CD4-positive, CD25-positive, alpha-beta regulatory T cell (primary cell): Measurements from ENCODE around the gene AGBL4. TPM values are rescaled to one million over a fixed set of nuclear protein-coding genes. Genes with fewer than 3 reads are reported as not detected.

Experiments used
- ATAC-seq, 2 donors: fragments of 150-1000 bp; cut with Tn5 transposase; one replicate each; pipeline ENCODE4 v1.10.0; 2021; ENCODE audit warnings: low read depth in 2 of 2, moderate number of reproducible peaks in 2 of 2, moderate library complexity in 1 of 2
- DNase-seq, 3 donors: peaks; one replicate each; pipeline versions ENCODE4 v3.0.0 to v3.0.0-alpha.2; 2012 to 2022; ENCODE audit warnings: mixed read lengths in 1 of 3
- H3K27ac ChIP-seq: one replicate; pipeline ENCODE4 v1.7.0; 2013; ENCODE audit warnings: mild to moderate bottlenecking, low read length; ENCODE audit not compliant: insufficient read depth, poor library complexity, severe bottlenecking
- H3K27me3 ChIP-seq: one replicate; pipeline ENCODE4 v1.7.0; 2013; ENCODE audit warnings: low read length; ENCODE audit not compliant: control insufficient read depth, insufficient read depth
- H3K36me3 ChIP-seq: one replicate; pipeline ENCODE4 v1.7.0; 2013; ENCODE audit warnings: mild to moderate bottlenecking, low read length, moderate library complexity; ENCODE audit not compliant: control insufficient read depth, insufficient read depth
- H3K4me1 ChIP-seq: 2 replicates; pipeline ENCODE4 v1.7.0; 2013; ENCODE audit warnings: mild to moderate bottlenecking, low read length; ENCODE audit not compliant: insufficient read depth, control insufficient read depth, poor library complexity, severe bottlenecking
- H3K4me3 ChIP-seq: one replicate; pipeline ENCODE4 v1.7.0; 2013; ENCODE audit warnings: low read depth, mild to moderate bottlenecking, low read length, moderate library complexity
- H3K9me3 ChIP-seq, 2 experiments: 1 replicate in 1 of 2; 2 replicates in 1 of 2; pipeline ENCODE4 v1.7.0; 2013; ENCODE audit warnings: low read length in 2 of 2, mild to moderate bottlenecking in 1 of 2, moderate library complexity in 1 of 2; ENCODE audit not compliant: control insufficient read depth in 2 of 2
- H3K27ac Mint-ChIP-seq, 3 donors: one replicate each; pipeline ENCODE4 v1.8.0; 2020 to 2022; ENCODE audit warnings: mild to moderate bottlenecking in 3 of 3, mixed read lengths in 3 of 3, moderate library complexity in 2 of 3
- H3K27me3 Mint-ChIP-seq: one replicate; pipeline ENCODE4 v1.8.0; 2022; ENCODE audit warnings: mild to moderate bottlenecking, mixed read lengths
- H3K36me3 Mint-ChIP-seq: one replicate; pipeline ENCODE4 v1.8.0; 2020; ENCODE audit warnings: mixed read lengths
- H3K4me1 Mint-ChIP-seq, 4 donors: one replicate each; pipeline ENCODE4 v1.8.0; 2020 to 2022; ENCODE audit warnings: mixed read lengths in 4 of 4, mild to moderate bottlenecking in 1 of 4
- H3K4me3 Mint-ChIP-seq, 4 donors: one replicate each; pipeline ENCODE4 v1.8.0; 2020 to 2022; ENCODE audit warnings: mild to moderate bottlenecking in 4 of 4, mixed read lengths in 4 of 4, moderate library complexity in 3 of 4
- H3K9me3 Mint-ChIP-seq, 7 donors: one replicate each; pipeline ENCODE4 v1.8.0; 2020 to 2022; ENCODE audit warnings: mixed read lengths in 7 of 7, mild to moderate bottlenecking in 3 of 7, moderate library complexity in 2 of 7
- polyA plus RNA-seq, 4 donors: library from polyadenylated mRNA; unstranded; fragments of 300-500 nt; fragmentation: Illumina TruSeq; gene quantifications; one replicate each; pipeline ENCODE4 v1.2.3, GENCODE V29; 2021
- total RNA-seq: library from RNA; stranded (reverse); gene quantifications from one replicate; pipeline ENCODE4 v1.2.3, GENCODE V29; 2022

The AGBL4 gene
- total and polyA plus RNA-seq, 5 donors from 2014 or later: 0.47 TPM; not detected in 4

- no peaks in the 10 kb centered on the region for H3K9me3 Mint-ChIP-seq
- no peak for ATAC-seq
- Histone ChIP-seq H3K4me1 (no peaks in the 10 kb centered on the region), H3K9me3 (no peaks in the 10 kb centered on the region), H3K27me3 (no peaks in the 10 kb centered on the region), H3K4me3 (no peak overlapping the region), H3K36me3 (no peaks in the 10 kb centered on the region), H3K27ac (no peak overlapping the region)
- DNase-seq: no peak
- H3K4me1 Mint-ChIP-seq: no peaks in the 10 kb centered on the region
- no peak overlapping the region for H3K27ac Mint-ChIP-seq
- no peaks in the 10 kb centered on the region for H3K36me3 Mint-ChIP-seq
- peaks cover 4% of the 10 kb centered on the region for H3K27me3 Mint-ChIP-seq
- no peak overlapping the region for H3K4me3 Mint-ChIP-seq
Measured at GRCh38 chr1:48693180-48693579, 1330.6 kb downstream of the AGBL4 start.

- no peaks in the 10 kb centered on the region for H3K4me1 ChIP-seq
- H3K27ac Mint-ChIP-seq: no peak overlapping the region
- H3K4me3 Mint-ChIP-seq: no peak overlapping the region
- H3K36me3 Mint-ChIP-seq: no peaks in the 10 kb centered on the region
- no peaks in the 10 kb centered on the region for H3K27me3 ChIP-seq
- no peaks in the 10 kb centered on the region for H3K4me1 Mint-ChIP-seq
- H3K36me3 ChIP-seq: no peaks in the 10 kb centered on the region
- no peak overlapping the region for H3K27ac ChIP-seq
- H3K9me3 Mint-ChIP-seq: no peaks in the 10 kb centered on the region
- DNase-seq (no peak), ATAC-seq (no peak)
- H3K9me3 ChIP-seq: no peaks in the 10 kb centered on the region
- H3K27me3 Mint-ChIP-seq: peaks cover 4% of the 10 kb centered on the region
- no peak overlapping the region for H3K4me3 ChIP-seq
Measured at GRCh38 chr1:48692235-48692634, 1331.5 kb downstream of the AGBL4 start.

GRCh38 chr1:48691429-48692001 lies 1332.2 kb downstream of the AGBL4 start:
- no peaks in the 10 kb centered on the region for H3K36me3 Mint-ChIP-seq
- H3K4me3 Mint-ChIP-seq: no peak overlapping the region
- H3K27me3 Mint-ChIP-seq: no peaks in the 10 kb centered on the region
- DNase-seq: no peak
- no peaks in the 10 kb centered on the region for H3K4me1 Mint-ChIP-seq
- no peak overlapping the region for H3K4me3 ChIP-seq
- H3K4me1 ChIP-seq: no peaks in the 10 kb centered on the region
- H3K27ac Mint-ChIP-seq: no peak overlapping the region
- H3K9me3 Mint-ChIP-seq: no peaks in the 10 kb centered on the region
- H3K27ac ChIP-seq: no peak overlapping the region
- no peaks in the 10 kb centered on the region for H3K36me3 ChIP-seq
- no peak for ATAC-seq
- H3K9me3 ChIP-seq: no peaks in the 10 kb centered on the region
- no peaks in the 10 kb centered on the region for H3K27me3 ChIP-seq

GRCh38 chr1:48688102-48688760 lies 1335.5 kb downstream of the AGBL4 start:
- Mint-ChIP-seq H3K36me3 (no peaks in the 10 kb centered on the region), H3K4me1 (no peaks in the 10 kb centered on the region), H3K27ac (no peak overlapping the region), H3K9me3 (no peaks in the 10 kb centered on the region), H3K4me3 (no peak overlapping the region), H3K27me3 (no peaks in the 10 kb centered on the region)
- H3K36me3 ChIP-seq: no peaks in the 10 kb centered on the region
- H3K27ac ChIP-seq: no peak overlapping the region
- no peaks in the 10 kb centered on the region for H3K27me3 ChIP-seq
- H3K4me1 ChIP-seq: no peaks in the 10 kb centered on the region
- no peak for ATAC-seq
- no peak overlapping the region for H3K4me3 ChIP-seq
- no peaks in the 10 kb centered on the region for H3K9me3 ChIP-seq
- peak in 1 of 3 donors; percentile 3 for DNase-seq

GRCh38 chr1:48687282-48688045 lies 1336.3 kb downstream of the AGBL4 start:
- Mint-ChIP-seq H3K36me3 (no peaks in the 10 kb centered on the region), H3K27ac (no peak overlapping the region), H3K9me3 (peaks cover 0 to 1% (median 0%) of the 10 kb centered on the region in 7 donors), H3K27me3 (no peaks in the 10 kb centered on the region), H3K4me1 (no peaks in the 10 kb centered on the region), H3K4me3 (no peak overlapping the region)
- Histone ChIP-seq H3K4me3 (no peak overlapping the region), H3K27me3 (no peaks in the 10 kb centered on the region), H3K9me3 (no peaks in the 10 kb centered on the region), H3K27ac (no peak overlapping the region), H3K4me1 (no peaks in the 10 kb centered on the region), H3K36me3 (no peaks in the 10 kb centered on the region)
- ATAC-seq: no peak
- DNase-seq: no peak

GRCh38 chr1:48686159-48686558 lies 1337.6 kb downstream of the AGBL4 start:
- no peak overlapping the region for H3K27ac ChIP-seq
- DNase-seq (no peak), ATAC-seq (no peak)
- no peak overlapping the region for H3K27ac Mint-ChIP-seq
- no peaks in the 10 kb centered on the region for H3K27me3 ChIP-seq
- H3K4me3 ChIP-seq: no peak overlapping the region
- H3K4me1 ChIP-seq: no peaks in the 10 kb centered on the region
- H3K4me1 Mint-ChIP-seq: no peaks in the 10 kb centered on the region
- no peaks in the 10 kb centered on the region for H3K36me3 Mint-ChIP-seq
- no peaks in the 10 kb centered on the region for H3K36me3 ChIP-seq
- no peaks in the 10 kb centered on the region for H3K9me3 ChIP-seq
- no peaks in the 10 kb centered on the region for H3K27me3 Mint-ChIP-seq
- peaks cover 0 to 1% (median 0%) of the 10 kb centered on the region in 7 donors for H3K9me3 Mint-ChIP-seq
- H3K4me3 Mint-ChIP-seq: no peak overlapping the region

GRCh38 chr1:48684381-48684780 lies 1339.4 kb downstream of the AGBL4 start:
- H3K27ac ChIP-seq: no peak overlapping the region
- Mint-ChIP-seq H3K4me3 (no peak overlapping the region), H3K4me1 (no peaks in the 10 kb centered on the region), H3K27ac (no peak overlapping the region), H3K36me3 (no peaks in the 10 kb centered on the region), H3K9me3 (peaks cover 0 to 1% (median 0%) of the 10 kb centered on the region in 7 donors), H3K27me3 (no peaks in the 10 kb centered on the region)
- DNase-seq: no peak
- ATAC-seq: no peak
- H3K27me3 ChIP-seq: no peaks in the 10 kb centered on the region
- H3K4me3 ChIP-seq: no peak overlapping the region
- H3K4me1 ChIP-seq: no peaks in the 10 kb centered on the region
- no peaks in the 10 kb centered on the region for H3K36me3 ChIP-seq
- no peaks in the 10 kb centered on the region for H3K9me3 ChIP-seq
